Body of pancreas (tissue), 4 donors: ENCODE data around the gene FCHSD2. TPM values are rescaled to one million over a fixed set of nuclear protein-coding genes. Genes with fewer than 3 reads are reported as not detected.
A peak's percentile ranks its signal among the peaks of the same experiment; 100 is the strongest.

Experiments used
- ATAC-seq: fragments of 150-250 bp; one replicate; pipeline ENCODE4 v1.9.1; 2016
- DNase-seq, 4 donors: peaks; one replicate each; pipeline ENCODE4 v3.0.0-alpha.2; 2019
- H3K27ac ChIP-seq, 4 donors: fragments of 200-600 bp; sonication (generic); 1 replicate in 3 of 4; 2 replicates in 1 of 4; pipeline versions ENCODE4 v1.5.1 to v1.6.1; 2016 to 2019; ENCODE audit warnings: mild to moderate bottlenecking in 1 of 4, mixed read lengths in 1 of 4, moderate library complexity in 1 of 4
- H3K27me3 ChIP-seq, 2 donors: fragments of 200-600 bp; sonication (generic); one replicate each; pipeline ENCODE4 v1.6.0; 2016; ENCODE audit warnings: mild to moderate bottlenecking in 1 of 2
- H3K36me3 ChIP-seq, 2 donors: fragments of 200-600 bp; sonication (generic); replicated peaks in 1 of 2; 2 replicates each; pipeline ENCODE4 v1.5.1; 2016; ENCODE audit warnings: low read depth in 2 of 2; ENCODE audit not compliant: insufficient read depth in 1 of 2
- H3K4me1 ChIP-seq: fragments of 200-600 bp; sonication (generic); one replicate; pipeline ENCODE4 v1.6.0; 2016
- H3K4me3 ChIP-seq, 2 donors: fragments of 200-600 bp; sonication (generic); 1 replicate in 1 of 2; 2 replicates in 1 of 2; pipeline ENCODE4 v1.5.1; 2016 to 2019
- H3K9me3 ChIP-seq, 3 donors: fragments of 200-600 bp; sonication (generic); 1 replicate in 2 of 3; 2 replicates in 1 of 3; pipeline ENCODE4 v1.5.1; 2016
- POLR2A ChIP-seq, 3 donors: fragments of 450-650 bp; IDR thresholded peaks; one replicate each; pipeline ENCODE4 v1.6.1; 2016; ENCODE audit warnings: antibody characterized with exemption in 3 of 3, mild to moderate bottlenecking in 2 of 3
- WGBS, 2 donors: methylation state at CpG; one replicate each; pipeline ENCODE4 v1.1.5; 2017; 5-methylcytosine and 5-hydroxymethylcytosine counted together
- intact Hi-C: fragments of 100-400 bp; cut with DNase I; formaldehyde crosslinking; loops from one replicate; pipeline ENCODE4 v1.15.1; 2023
- total RNA-seq, 2 donors: library from RNA; depleted of rRNA; stranded (reverse); fragments of >200 nt; gene quantifications; one replicate each; pipeline ENCODE4 v1.1.0, GENCODE V29; 2016
- TF ChIP-seq, protein P1 (sequence below), 7 experiments: fragments of 450-650 bp in 4 of 7; fragments of 200-600 bp in 3 of 7; sonication (generic) in 3 of 7; IDR thresholded peaks; one replicate each; pipeline ENCODE4 v1.5.1; 2016 to 2019; ENCODE audit warnings: antibody characterized with exemption in 7 of 7

FCHSD2 gene
- total RNA-seq, 2 donors from 2014 or later = 7.3 to 8.0 TPM

GRCh38 chr11:72838691-72839305 is 303.3 kb downstream of the FCHSD2 start:
- 73 to 82% methylated on average over 4 of the region's 4 CpGs for WGBS, 2 donors
- no peaks in the 10 kb centered on the region for H3K27me3 ChIP-seq
- H3K9me3 ChIP-seq = no peaks in the 10 kb centered on the region
- H3K4me1 ChIP-seq = no peaks in the 10 kb centered on the region
- intact Hi-C loops = no loop called here
- H3K27ac ChIP-seq = no peak overlapping the region
- DNase-seq (no peak), ATAC-seq (no peak)
- no peak overlapping the region for H3K4me3 ChIP-seq
- peaks cover 0 to 5% of the 10 kb centered on the region in 2 donors for H3K36me3 ChIP-seq
- TF ChIP-seq, protein P1, sequence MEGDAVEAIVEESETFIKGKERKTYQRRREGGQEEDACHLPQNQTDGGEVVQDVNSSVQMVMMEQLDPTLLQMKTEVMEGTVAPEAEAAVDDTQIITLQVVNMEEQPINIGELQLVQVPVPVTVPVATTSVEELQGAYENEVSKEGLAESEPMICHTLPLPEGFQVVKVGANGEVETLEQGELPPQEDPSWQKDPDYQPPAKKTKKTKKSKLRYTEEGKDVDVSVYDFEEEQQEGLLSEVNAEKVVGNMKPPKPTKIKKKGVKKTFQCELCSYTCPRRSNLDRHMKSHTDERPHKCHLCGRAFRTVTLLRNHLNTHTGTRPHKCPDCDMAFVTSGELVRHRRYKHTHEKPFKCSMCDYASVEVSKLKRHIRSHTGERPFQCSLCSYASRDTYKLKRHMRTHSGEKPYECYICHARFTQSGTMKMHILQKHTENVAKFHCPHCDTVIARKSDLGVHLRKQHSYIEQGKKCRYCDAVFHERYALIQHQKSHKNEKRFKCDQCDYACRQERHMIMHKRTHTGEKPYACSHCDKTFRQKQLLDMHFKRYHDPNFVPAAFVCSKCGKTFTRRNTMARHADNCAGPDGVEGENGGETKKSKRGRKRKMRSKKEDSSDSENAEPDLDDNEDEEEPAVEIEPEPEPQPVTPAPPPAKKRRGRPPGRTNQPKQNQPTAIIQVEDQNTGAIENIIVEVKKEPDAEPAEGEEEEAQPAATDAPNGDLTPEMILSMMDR (IDR thresholded peaks at IDR 0.05) = no peak
- no peak for TF ChIP-seq POLR2A (IDR thresholded peaks at IDR 0.05)

- Histone ChIP-seq H3K4me1 (peaks cover 8% of the 10 kb centered on the region), H3K9me3 (no peaks in the 10 kb centered on the region), H3K4me3 (no peak overlapping the region), H3K27ac (peak overlapping the region in 1 of 4 donors; percentile 58), H3K27me3 (no peaks in the 10 kb centered on the region), H3K36me3 (peaks cover 0 to 5% of the 10 kb centered on the region in 2 donors)
- 75 to 76% methylated on average over 4 of the region's 4 CpGs for WGBS, 2 donors
- intact Hi-C loops = no loop called here
- TF ChIP-seq, protein P1 (IDR thresholded peaks at IDR 0.05) = no peak
- TF ChIP-seq POLR2A (IDR thresholded peaks at IDR 0.05) = no peak
- DNase-seq = peak in 2 of 4 donors; percentile 39 to 44
- peak; percentile 23 for ATAC-seq
Observed at GRCh38 chr11:72836111-72836510, 306.0 kb downstream of the FCHSD2 start.

DNA sequence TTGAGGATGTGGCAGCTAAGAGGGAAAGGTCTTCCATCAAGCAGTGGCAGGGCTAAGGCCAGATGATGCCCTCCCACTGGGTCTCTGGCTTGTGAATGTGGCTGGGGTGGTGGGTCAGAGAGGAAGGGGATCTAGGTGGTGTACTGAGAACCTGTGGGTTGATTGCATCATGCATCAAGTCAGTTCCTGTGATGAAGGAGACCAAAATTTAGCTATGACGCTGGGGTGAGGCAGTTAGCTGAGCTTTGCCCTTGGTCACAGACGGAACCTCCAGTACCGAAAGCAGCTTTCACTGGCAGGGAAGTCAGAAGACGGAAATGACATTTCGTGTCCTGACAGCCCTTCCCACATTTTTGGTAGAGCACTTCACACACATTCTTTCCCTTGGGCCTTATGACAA is 307.2 kb downstream of the FCHSD2 start:
- ATAC-seq (no peak), DNase-seq (no peak)
- intact Hi-C loops = loop anchor here (5.0 kb wide), 1 partner anchor 342 kb away; no protein-coding TSS in a partner anchor
- Histone ChIP-seq H3K27ac (peak overlapping the region in 2 of 4 donors; percentile 44 to 58), H3K27me3 (no peaks in the 10 kb centered on the region), H3K4me3 (no peak overlapping the region), H3K9me3 (no peaks in the 10 kb centered on the region), H3K4me1 (peaks cover 8% of the 10 kb centered on the region), H3K36me3 (peaks cover 0 to 5% of the 10 kb centered on the region in 2 donors)
- WGBS, 2 donors = 71 to 86% methylated on average over 5 of the region's 5 CpGs
- TF ChIP-seq POLR2A (IDR thresholded peaks at IDR 0.05) = no peak
- TF ChIP-seq, protein P1 (IDR thresholded peaks at IDR 0.05) = no peak

DNA sequence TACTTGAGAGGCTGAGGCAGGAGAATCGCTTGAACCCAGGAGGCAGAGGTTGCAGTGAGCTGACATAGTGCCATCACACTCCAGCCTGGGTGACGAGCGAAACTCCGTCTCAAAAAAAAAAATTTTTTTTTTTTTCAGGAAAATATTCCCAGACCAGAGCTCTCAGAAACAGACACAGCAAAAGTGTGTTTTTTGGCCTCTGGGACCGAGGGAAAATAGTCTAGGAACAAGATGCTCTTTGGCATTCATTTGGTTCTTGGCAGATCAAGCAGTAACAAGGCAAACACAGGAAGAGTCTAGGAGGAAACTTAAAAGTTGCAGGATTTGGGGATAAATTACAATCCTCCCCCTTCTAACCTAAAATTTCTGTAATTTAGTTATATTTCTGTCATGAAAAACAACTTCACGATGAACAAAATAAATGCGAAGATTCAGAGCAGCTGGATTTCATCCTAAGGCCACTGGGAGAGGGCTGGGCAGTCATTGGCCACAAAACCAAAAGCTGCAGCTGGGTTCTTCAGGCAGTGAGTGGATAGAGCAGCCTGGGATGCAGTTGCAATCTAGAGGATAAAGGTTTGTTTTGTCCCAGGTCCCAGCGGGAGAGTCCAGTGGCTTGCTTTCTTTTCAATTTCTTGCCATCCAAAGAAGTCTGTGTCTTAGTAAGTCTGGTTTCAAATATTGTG is 308.2 kb downstream of the FCHSD2 start:
- ATAC-seq (no peak), DNase-seq (no peak)
- H3K27ac ChIP-seq = peak overlapping the region in 2 of 4 donors; percentile 44 to 58
- intact Hi-C loops = loop anchor here (5.0 kb wide), 1 partner anchor 343 kb away; no protein-coding TSS in a partner anchor
- no peak for TF ChIP-seq POLR2A (IDR thresholded peaks at IDR 0.05)
- no peaks in the 10 kb centered on the region for H3K9me3 ChIP-seq
- H3K4me3 ChIP-seq = no peak overlapping the region
- no peaks in the 10 kb centered on the region for H3K27me3 ChIP-seq
- H3K4me1 ChIP-seq = peaks cover 8% of the 10 kb centered on the region
- 68 to 70% methylated on average over 8 of the region's 8 CpGs for WGBS, 2 donors
- H3K36me3 ChIP-seq = peaks cover 0 to 5% of the 10 kb centered on the region in 2 donors

DNA sequence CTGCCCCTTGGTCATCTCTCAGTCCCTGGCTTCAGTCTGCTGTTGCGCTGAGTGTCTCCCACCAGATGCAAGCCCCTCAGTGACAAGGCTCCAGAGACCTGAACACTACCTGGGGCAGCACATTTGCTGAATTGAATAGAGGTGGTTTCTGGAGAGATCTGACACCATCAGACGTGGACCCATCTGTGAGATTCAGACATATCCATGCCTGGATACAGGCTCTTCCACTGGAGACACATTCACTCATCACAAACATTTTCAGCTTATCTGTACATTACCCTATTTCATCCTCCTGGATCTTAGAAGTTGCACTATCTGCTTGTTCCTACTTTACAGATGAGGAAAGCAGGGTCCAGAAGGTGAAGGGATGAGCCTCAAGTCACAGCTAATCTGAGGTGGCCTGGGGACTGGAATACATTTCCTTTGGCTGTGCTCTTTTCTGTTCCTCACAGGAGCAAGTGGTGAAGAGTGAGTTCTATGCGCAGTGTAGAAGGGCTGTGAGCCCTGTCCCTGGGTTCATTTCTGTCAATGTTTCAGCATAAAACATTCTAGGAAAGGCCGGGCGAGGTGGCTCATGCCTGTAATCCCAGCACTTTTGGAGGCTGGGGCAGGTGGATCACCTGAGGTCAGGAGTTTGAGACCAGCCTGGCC is 308.9 kb downstream of the FCHSD2 start:
- no peak for TF ChIP-seq POLR2A (IDR thresholded peaks at IDR 0.05)
- TF ChIP-seq, protein P1 (IDR thresholded peaks at IDR 0.05) = no peak
- peaks cover 0 to 5% of the 10 kb centered on the region in 2 donors for H3K36me3 ChIP-seq
- no peaks in the 10 kb centered on the region for H3K9me3 ChIP-seq
- intact Hi-C loops = loop anchor here (5.0 kb wide), 1 partner anchor 344 kb away; no protein-coding TSS in a partner anchor
- ATAC-seq (no peak), DNase-seq (no peak)
- no peak overlapping the region for H3K4me3 ChIP-seq
- 95% methylated on average over 5 of the region's 5 CpGs for WGBS, 2 donors
- peaks cover 8% of the 10 kb centered on the region for H3K4me1 ChIP-seq
- H3K27ac ChIP-seq = peak overlapping the region in 2 of 4 donors; percentile 26 to 58
- no peaks in the 10 kb centered on the region for H3K27me3 ChIP-seq
